ENCODE data around the gene SERPINB10. TPM values are rescaled to one million over a fixed set of nuclear protein-coding genes. Genes with fewer than 3 reads are reported as not detected.

SERPINB10 gene
- total RNA-seq, 1 experiment from 2014 or later, result not detected

DNA sequence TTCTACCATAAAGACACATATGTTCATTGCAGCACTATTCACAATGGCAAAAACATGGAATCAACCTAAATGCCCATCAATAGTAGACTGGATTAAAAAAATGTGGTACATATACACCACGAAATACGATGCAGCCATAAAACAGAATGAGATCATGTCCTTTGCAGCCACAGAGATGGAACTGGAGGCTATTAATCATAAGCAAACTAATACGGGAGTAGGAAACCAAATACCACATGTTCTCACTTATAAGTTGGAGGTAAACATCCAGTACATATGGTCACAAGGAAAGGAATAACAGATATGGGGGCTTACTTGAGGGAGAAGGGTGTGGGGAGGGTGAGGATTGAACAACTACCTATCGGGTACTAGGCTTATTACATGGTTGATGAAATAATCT is 49.0 kb downstream of the SERPINB10 start:
- ChIA-PET POLR2A (no interaction called here), CTCF (no interaction called here)
- H3K36me3 Mint-ChIP-seq (ENCODE audit: insufficient read depth, unreplicated experiment), result no peaks in the 10 kb centered on the region
- H3K27me3 Mint-ChIP-seq (ENCODE audit: insufficient read depth, unreplicated experiment), result peaks cover 7% of the 10 kb centered on the region
- H3K4me3 ChIP-seq (ENCODE audit: low read depth, low read length), result no peak overlapping the region
- no peak overlapping the region for H3K4me3 Mint-ChIP-seq (ENCODE audit: unreplicated experiment)
- H3K27me3 ChIP-seq (replicated peaks; ENCODE audit: control insufficient read depth, insufficient read depth, low read length), result no peaks in the 10 kb centered on the region
- TF ChIP-seq, protein P1, sequence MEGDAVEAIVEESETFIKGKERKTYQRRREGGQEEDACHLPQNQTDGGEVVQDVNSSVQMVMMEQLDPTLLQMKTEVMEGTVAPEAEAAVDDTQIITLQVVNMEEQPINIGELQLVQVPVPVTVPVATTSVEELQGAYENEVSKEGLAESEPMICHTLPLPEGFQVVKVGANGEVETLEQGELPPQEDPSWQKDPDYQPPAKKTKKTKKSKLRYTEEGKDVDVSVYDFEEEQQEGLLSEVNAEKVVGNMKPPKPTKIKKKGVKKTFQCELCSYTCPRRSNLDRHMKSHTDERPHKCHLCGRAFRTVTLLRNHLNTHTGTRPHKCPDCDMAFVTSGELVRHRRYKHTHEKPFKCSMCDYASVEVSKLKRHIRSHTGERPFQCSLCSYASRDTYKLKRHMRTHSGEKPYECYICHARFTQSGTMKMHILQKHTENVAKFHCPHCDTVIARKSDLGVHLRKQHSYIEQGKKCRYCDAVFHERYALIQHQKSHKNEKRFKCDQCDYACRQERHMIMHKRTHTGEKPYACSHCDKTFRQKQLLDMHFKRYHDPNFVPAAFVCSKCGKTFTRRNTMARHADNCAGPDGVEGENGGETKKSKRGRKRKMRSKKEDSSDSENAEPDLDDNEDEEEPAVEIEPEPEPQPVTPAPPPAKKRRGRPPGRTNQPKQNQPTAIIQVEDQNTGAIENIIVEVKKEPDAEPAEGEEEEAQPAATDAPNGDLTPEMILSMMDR (IDR thresholded peaks at IDR 0.05; ENCODE audit: insufficient read depth in 1 of 2, low read depth in 1 of 2, low read length in 1 of 2, severe bottlenecking in 1 of 2, unreplicated experiment in 1 of 2), result no peak
- no peak for DNase-seq
- BruUV-seq (replicated peaks), result no TSS peak
- intact Hi-C loops (cut with micrococcal nuclease; ENCODE audit: unreplicated experiment), result no loop called here
- no peaks in the 10 kb centered on the region for H3K4me1 ChIP-seq
- no peaks in the 10 kb centered on the region for H3K36me3 ChIP-seq (ENCODE audit: control insufficient read depth, insufficient read depth, low read length)
- no peaks in the 10 kb centered on the region for H3K4me1 Mint-ChIP-seq (ENCODE audit: low read depth, unreplicated experiment)
- no peaks in the 10 kb centered on the region for H3K9me3 ChIP-seq
- H3K9me3 Mint-ChIP-seq (ENCODE audit: unreplicated experiment), result no peaks in the 10 kb centered on the region
- H3K27ac Mint-ChIP-seq (ENCODE audit: unreplicated experiment), result no peak overlapping the region

DNA sequence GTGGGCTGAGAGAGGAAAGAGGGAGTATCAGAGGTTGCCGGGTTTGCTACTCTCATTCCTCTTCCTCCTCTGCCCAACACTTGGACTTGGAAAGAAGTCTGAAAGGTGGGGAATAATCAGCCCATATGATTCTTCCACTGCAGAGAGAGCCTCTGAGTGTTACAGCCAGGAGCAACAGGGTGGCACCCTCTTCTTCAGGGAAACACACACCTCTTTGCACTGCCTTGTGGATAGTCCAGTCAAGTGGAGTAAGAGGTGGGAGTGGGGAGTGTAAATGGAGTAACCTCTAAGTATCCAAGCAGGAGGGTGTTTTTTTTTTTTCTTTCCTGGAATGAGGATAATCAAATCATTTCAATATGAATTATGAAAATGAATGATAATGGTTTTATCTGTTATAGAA is 53.1 kb downstream of the SERPINB10 start:
- H3K27me3 Mint-ChIP-seq (ENCODE audit: insufficient read depth, unreplicated experiment), result peaks cover 7% of the 10 kb centered on the region
- no peak overlapping the region for H3K4me3 Mint-ChIP-seq (ENCODE audit: unreplicated experiment)
- CTCF ChIA-PET, result no interaction called here
- intact Hi-C loops (cut with micrococcal nuclease; ENCODE audit: unreplicated experiment), result no loop called here
- Histone ChIP-seq H3K27me3 (replicated peaks; ENCODE audit: control insufficient read depth, insufficient read depth, low read length) (no peaks in the 10 kb centered on the region), H3K36me3 (ENCODE audit: control insufficient read depth, insufficient read depth, low read length) (no peaks in the 10 kb centered on the region), H3K4me3 (ENCODE audit: low read depth, low read length) (no peak overlapping the region), H3K4me1 (no peaks in the 10 kb centered on the region), H3K9me3 (no peaks in the 10 kb centered on the region)
- no peaks in the 10 kb centered on the region for H3K9me3 Mint-ChIP-seq (ENCODE audit: unreplicated experiment)
- POLR2A ChIA-PET, result no interaction called here
- H3K4me1 Mint-ChIP-seq (ENCODE audit: low read depth, unreplicated experiment), result no peaks in the 10 kb centered on the region
- no peak overlapping the region for H3K27ac Mint-ChIP-seq (ENCODE audit: unreplicated experiment)
- BruUV-seq (replicated peaks), result no TSS peak
- DNase-seq, result no peak
- H3K36me3 Mint-ChIP-seq (ENCODE audit: insufficient read depth, unreplicated experiment), result no peaks in the 10 kb centered on the region
- TF ChIP-seq, protein P1 (IDR thresholded peaks at IDR 0.05; ENCODE audit: insufficient read depth in 1 of 2, low read depth in 1 of 2, low read length in 1 of 2, severe bottlenecking in 1 of 2, unreplicated experiment in 1 of 2), result no peak

DNA sequence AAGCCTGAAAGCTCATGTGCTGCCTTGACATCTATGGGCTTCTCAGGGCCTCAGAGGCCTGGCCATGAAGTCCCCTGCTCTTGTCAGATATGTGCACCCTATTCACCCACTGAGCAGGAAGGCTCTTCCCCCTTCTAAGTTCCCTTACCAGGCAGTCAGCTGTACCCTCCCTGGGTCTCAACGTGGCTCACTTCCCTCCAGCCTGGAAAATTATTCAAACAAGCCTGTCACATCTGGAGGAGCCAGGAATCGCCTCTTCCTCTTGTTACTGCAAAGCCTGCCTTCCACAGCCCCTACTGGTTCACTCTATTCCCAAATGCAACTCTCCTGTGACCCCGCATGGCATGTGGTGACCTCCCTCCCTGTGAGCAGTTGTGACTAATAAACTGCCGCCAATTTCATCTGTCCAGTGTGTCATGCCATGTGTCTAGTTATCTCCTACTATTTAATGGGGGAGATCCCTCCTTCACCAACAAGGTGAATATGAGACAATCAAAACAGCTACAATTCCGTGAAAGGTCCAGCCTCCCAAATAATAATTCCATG is 53.8 kb downstream of the SERPINB10 start:
- POLR2A ChIA-PET, result no interaction called here
- no peaks in the 10 kb centered on the region for H3K27me3 ChIP-seq (replicated peaks; ENCODE audit: control insufficient read depth, insufficient read depth, low read length)
- Mint-ChIP-seq H3K36me3 (ENCODE audit: insufficient read depth, unreplicated experiment) (no peaks in the 10 kb centered on the region), H3K27me3 (ENCODE audit: insufficient read depth, unreplicated experiment) (peaks cover 8% of the 10 kb centered on the region), H3K4me1 (ENCODE audit: low read depth, unreplicated experiment) (no peaks in the 10 kb centered on the region), H3K9me3 (ENCODE audit: unreplicated experiment) (no peaks in the 10 kb centered on the region), H3K27ac (ENCODE audit: unreplicated experiment) (no peak overlapping the region), H3K4me3 (ENCODE audit: unreplicated experiment) (no peak overlapping the region)
- TF ChIP-seq, protein P1 (IDR thresholded peaks at IDR 0.05; ENCODE audit: insufficient read depth in 1 of 2, low read depth in 1 of 2, low read length in 1 of 2, severe bottlenecking in 1 of 2, unreplicated experiment in 1 of 2), result no peak
- H3K36me3 ChIP-seq (ENCODE audit: control insufficient read depth, insufficient read depth, low read length), result no peaks in the 10 kb centered on the region
- no peaks in the 10 kb centered on the region for H3K4me1 ChIP-seq
- no peak for DNase-seq
- no peaks in the 10 kb centered on the region for H3K9me3 ChIP-seq
- CTCF ChIA-PET, result no interaction called here
- H3K4me3 ChIP-seq (ENCODE audit: low read depth, low read length), result no peak overlapping the region
- intact Hi-C loops (cut with micrococcal nuclease; ENCODE audit: unreplicated experiment), result no loop called here
- BruUV-seq (replicated peaks), result no TSS peak

All from Caco-2 (cell line).